CD4-positive, alpha-beta T cell treated with Interferon alpha-2 for 1 hour (primary cell): ENCODE data around the gene HECTD1.
"Not testable (repeated sequence)": the region's sequence is repeated elsewhere in the genome, so short reads cannot be mapped to it uniquely, and the experiment has no call there.

Experiments
- DNase-seq, 2 donors: peaks; one replicate each; pipeline ENCODE4 v3.0.0-alpha.2; 2020 to 2022

Gene HECTD1

DNA sequence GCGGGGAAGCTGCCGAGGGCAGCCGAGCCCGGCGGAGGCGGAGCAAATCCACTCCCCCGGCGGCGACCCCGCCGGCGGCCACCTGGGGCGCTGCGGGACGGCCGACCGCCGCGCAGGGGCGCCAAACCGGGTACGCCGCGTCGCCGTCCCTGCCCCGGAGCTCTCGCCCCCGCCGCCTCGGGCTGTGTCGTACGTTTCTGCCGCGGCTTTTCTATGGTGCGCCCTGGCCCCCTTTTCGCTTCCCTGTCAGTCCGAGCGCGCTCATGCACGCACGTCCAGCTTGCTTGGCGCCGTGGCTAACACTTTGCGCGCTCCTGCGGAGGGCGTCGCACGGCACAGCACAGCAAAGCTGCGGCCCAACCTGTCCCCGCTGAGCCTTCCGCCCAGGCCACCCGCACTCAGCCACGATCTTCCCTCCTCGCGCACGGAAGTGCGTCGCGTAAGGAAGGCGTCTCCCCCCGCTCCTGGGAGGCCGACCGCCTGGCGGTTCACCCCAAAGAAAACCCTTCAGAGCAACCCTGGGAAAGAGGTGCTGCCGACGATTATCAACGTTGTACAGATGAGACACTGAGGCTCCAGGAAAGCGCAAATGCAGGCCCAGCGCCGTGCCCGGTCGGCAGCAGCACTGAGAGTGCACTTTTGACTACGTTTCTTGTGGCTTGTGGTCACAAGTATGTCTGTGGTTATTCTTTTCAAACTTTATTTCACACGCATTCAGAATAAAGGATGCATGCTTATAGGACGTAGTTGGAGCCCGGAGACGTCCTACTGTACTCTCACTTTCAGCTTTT, at the start of gene HECTD1:
TSS of gene HECTD1 (minus strand) at position 39 of the 791 bp plus-strand sequence. CDS start 1,857 bp downstream, outside the sequence.
- peak; percentile 87 to 91 for DNase-seq

DNA sequence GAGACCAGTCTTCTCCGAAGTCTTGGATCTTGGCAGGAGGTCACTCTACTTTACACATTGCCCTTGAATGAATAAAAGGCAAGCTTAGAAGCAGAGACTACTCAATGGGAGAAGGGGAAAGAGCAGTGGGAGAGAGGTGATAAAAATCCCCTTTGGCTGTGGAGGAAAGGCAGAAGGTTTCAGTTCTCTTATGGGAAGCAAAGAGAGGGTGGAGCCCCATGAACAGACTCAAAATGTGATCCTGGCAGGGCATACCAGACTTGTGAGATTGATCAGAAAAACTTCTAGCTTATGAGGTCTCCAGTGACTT, 49.6 kb upstream of the HECTD1 start:
- DNase-seq, result no peak

DNA sequence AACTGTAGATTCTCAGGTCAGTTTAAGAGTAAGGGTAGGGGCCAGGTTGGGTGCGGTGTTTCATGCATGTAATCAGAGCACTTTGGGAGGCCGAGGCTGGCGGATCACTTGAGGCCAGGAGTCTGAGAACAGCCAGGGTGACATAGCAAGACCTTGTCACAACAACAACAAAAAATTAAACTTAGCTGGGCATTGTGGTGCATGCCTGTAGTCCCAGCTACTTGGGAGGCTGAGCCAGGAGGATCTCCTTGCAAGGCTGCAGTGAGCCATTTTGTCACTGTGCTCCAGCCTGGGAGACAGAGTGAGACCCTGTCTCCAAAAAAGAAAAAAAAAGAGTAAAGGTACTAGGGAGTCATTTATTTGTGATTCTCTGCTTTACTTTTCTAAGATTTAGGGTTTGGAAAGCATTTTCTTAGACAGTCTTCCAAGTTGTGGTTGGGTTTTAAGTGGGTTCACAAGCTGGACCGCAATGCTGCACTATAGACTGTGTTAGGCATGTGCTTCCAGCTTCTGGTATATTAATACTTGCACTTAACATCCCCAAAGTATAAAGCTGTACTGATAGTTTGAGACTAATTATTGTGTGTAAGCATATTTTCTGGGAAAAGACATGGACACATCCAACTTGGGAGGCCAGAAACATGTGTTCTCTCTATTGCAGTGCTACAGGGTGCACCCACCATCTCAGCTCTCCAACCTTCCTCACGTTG, 49.1 kb upstream of the HECTD1 start:
- DNase-seq, result no peak

DNA sequence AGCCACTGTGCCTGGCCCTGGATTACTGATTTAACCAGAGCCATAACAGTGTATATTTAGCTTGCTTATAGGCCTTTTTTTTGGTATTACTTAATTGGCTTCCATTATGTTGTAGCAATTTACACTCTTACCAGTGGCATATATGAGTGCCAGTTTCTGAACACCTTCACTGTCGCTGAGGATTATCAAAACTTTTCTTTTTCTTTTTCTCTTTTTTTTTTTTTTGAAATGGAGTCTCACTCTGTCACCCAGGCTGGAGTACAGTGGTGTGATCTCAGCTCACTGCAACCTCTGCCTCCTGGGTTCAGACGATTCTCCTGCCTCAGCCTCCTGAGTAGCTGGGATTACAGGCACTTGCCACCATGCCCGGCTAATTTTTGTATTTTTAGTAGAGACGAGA, 48.3 kb upstream of the HECTD1 start:
- DNase-seq, result not testable (repeated sequence)

DNA sequence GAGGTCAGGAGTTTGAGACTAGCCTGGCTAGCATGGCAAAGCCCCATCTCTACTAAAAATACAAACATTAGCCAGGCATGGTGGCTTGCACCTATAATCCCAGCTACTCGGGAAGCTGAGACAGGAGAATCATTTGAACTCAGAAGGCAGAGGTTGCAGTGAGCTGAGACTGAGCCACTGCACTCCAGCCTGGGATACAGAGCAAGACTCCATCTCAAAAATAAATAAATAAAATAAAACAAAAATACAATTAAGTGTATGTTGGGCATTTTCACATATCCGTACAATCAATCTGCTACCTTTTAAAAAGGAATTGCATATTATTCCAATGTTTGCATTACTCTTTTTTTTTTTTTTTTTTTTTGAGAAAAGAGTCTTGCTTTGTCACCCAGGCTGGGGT, 47.7 kb upstream of the HECTD1 start:
- DNase-seq, result no peak

DNA sequence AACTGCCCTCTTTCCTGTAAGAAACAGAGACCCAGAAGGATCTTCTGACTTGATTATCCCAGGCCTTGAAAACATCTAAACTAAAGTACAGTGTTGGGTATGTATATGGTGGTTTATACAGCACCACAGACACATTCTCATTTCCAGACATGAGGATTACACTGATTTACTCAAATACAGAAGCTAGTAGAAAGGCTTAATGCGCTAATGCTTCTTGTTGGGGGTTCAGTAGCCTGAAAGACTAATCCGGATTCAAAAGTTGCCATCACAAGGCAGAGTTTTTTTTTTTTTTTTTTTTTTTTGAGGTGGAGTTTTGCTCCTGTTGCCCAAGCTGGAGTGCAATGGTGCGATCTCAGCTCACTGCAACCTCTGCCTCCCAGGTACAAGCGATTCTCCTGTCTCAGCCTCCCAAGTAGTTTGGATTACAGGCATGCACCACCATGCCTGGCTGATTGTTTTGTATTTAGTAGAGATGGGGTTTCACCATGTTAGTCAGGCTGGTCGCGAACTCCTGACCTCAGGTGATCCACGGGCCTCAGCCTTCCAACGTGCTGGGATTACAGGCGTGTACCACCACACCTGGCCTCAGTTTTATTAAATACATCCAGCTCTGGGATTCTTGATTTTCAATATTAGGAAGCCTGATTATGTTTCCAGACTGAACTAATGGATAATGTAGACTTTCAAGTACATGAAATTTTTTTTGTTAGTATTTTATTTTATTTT, 46.3 kb upstream of the HECTD1 start:
- no peak for DNase-seq

DNA sequence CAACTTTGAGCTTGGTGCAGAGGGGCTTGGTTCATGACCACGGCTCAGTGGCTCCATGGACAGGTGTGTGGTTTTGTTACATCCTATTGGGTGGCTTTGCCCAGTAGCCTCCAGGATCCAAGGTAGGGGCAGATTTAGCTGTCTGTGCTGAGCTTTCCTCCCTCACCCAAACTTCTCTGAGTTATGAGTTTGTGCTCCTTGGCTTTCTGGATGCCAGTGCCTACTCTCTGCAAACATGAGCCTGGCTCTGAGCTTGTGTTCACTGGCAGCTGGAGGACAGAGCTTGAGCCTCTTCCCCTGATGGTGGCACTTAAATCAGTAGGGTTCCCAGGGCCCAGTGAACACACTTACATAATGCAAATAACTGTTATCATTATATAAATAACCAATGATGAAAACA, 45.3 kb upstream of the HECTD1 start:
- no peak for DNase-seq

DNA sequence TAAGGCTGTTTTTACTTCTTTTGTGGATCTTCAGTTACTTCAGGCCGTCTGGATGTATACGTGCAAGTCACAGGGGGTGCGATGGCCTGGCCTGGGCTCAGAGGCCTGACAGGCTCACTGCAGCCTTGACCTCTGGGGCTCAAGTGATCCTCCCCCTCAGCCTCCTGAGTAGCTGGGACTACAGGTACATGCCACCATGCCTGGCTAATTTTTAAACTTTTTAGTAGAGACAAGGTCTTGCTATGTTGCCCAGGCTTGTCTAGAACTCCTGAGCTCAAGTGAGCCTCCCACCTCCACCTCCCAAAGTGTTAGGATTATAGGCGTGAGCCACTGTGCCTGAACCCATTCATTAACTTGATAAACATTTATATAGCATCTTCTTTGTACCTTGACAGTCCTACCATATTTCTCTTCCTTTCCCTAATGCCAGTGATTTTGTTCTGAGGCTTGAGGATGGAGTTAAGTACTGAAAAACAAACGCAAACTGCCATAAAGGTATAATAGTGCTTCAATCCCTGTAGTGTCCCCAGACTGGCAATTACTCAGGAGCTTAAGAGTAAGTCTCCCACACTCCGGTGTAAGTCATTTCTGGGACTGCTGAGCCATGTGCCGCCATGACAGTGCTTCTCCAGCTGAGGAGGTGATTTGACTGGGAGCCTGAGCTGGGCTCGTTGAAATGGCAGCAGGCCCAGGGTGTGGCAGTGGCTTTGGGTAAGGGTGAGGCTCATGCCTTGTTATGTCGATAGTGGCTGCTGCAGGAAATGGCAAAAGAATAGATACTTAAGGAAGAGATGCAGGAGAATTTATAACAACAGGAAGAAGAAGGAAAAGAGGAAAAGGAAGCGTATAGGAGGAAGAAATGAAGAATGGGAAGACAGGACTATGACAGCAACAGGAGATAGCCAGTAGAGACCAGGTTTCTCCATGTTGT, 43.7 kb upstream of the HECTD1 start:
- DNase-seq, result no peak

DNA sequence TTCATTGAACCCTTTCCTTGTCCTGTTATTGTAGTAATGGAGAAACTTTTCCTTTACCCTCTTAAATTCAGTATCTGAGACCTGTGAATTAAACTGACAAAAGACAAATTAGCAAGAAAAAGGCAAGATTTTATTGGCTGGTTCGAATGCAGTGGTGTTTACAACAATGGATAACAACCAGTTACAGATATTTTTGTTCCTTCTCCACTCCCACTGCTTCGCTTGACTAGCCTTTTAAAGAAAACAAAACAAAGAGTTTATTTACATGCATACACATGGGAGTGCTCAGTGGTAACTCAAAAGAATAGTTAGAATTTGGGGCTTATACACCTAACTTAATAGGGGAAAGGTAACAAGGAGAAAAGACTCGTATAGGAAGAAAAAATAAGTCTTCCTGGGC, 37.0 kb upstream of the HECTD1 start:
- DNase-seq, result no peak

DNA sequence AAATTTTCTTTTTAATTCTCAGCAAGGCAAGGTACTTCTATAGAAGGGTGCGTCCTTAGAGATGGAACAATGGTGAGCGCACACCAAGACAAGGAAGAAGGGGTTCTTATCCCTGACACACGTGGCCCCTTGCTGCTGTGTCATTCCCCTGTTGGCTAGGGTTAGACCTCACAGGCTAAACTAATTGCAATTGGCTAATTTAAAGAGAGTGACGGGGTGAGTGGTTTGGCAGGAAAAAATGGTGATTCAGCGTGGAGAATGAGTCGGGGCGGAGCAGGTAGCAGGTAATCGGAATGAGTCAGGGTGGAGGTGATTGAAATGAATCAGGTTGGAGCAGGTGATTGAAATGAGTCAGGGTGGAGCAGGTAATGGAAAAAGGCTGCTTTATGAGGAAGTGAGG, 36.3 kb upstream of the HECTD1 start:
- DNase-seq, result no peak

DNA sequence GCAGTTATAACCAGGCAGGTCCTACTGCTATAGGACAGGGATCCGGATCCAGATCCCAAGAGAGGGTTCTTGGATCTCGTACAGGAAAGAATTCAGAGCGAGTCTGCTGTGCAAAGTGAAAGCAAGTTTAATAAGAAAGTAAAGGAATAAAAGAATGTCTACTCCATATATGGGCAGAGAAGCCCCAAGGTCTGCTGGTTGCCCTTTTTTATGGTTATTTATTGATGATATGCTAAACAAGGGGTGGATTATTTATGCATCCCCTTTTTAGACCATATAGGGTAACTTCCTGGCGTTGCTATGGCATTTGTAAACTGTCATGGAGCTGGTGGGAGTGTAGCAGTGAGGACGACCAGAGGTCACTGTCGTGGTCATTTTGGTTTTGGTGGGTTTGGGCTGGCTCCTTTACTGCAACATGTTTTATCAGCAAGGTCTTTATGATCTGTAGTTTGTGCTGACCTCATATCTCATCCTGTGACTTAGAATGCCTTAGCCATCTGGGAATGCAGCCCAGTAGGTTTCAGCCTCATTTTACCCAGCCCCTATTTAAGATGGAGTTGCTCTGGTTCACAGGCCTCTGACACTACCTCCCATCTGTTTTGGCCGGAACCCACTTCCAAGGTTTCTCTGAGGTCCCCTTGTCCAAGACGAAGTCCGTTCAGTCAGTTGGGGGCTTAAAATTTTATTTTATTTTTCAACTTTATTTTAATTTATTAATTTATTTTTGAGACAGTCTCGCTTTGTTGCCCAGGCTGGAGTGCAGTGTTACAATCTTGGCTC, 34.8 kb upstream of the HECTD1 start:
- not testable (repeated sequence) for DNase-seq

DNA sequence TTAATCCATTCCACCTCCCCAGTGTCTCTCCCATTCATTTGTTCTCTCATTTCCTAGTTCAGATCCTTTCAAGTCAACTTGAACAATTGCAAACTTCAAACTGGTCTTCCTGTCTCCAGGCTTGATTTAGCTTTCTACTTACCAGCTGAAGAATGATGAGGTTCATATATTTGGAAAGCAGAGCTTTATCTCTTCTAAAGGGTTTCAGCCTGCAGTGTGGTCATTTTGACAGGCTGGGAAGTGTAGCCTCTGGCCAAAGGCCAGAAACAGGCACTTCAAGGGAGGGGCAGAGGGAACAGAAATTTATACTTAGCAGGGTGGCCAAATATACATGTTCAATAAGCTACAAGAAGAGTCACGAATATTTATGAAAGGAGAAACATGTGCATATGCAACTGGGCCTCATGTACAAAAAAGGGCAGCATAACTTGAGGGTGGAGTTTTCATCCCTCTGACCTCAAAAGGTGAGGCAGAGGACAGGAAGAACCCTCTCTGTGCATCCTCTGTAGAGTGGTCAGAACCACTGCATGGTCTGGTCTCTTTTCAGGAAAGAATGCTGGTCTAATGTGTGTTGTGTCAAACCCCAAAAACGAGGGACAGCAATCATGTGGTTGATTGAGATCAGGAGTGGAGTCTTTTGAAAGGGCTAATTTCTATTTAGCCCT, 34.0 kb upstream of the HECTD1 start:
- no peak for DNase-seq

DNA sequence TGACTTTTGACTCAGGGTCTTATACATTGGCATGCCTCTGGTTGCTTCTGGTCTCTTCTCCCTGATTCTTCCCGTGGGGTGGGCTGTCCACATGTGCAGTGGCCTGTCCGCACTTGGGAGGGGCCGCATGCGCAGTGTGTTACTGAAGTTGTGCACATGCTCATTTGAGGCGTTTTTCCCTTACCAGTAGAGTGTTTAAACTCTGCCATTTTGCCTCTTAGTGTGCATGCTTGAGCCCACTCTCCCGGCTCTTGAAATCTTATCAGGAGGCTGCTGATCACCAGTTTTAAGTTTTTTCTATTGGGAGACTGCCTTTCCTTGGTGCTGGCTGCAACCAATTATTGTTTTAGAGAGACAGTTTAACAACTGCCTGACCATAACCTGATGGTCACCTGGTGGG, 32.1 kb upstream of the HECTD1 start:
- no peak for DNase-seq

DNA sequence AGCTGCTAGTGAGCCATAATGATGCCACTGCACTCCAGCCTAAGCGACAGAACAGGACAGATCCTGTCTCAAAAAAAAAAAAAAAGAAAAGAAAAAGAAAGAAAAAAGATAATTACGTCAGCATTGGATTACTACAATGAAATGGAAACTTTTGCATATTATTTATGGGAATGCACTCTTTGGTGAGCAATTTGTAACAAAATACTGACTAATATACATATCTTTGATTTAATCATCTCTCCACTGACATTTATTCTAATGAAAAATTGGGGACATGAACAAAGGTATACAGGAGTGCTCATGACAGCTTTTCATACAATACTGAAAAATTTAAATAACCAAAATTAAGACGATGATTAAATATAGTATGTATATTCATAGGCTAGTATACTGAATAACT, 27.9 kb upstream of the HECTD1 start:
- DNase-seq, result no peak

DNA sequence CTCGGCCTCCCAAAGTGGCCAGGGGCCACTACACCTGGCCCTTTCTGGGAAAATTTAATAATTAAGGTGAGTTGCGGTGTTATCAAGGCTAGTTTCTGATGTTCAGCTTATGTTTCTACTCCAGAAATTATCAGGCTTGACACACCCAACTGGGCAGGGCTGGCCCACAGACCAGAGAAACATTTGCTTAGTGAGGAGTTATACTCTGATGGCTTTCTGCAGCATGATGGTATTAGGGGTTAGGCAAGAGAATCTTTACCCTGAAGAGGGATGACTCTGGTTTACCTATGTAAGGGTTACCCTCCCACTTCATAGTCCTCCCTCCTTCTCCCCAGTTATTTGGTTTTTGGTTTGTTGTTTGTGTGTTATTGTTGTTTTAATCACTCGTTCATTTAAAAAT, 24.5 kb upstream of the HECTD1 start:
- DNase-seq, result no peak

DNA sequence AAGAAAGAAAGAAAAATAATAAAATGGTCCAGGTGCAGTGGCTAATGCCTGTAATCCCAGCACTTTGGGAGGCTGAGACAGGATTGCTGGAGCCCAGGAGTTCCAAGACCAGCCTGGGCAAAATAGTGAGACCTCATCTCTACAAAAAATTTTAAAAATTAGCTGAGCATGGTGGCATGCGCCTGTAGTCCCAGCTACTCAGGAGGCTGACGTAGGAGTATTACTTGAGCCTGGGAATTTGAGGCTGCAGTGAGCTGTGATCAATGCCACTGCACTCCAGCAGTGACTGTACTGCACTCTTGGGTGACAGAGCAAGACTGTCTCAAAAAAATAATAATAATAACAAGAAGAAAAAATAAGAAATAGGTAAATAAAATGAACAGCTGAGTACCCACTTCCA, 23.7 kb upstream of the HECTD1 start:
- DNase-seq, result not testable (repeated sequence)

DNA sequence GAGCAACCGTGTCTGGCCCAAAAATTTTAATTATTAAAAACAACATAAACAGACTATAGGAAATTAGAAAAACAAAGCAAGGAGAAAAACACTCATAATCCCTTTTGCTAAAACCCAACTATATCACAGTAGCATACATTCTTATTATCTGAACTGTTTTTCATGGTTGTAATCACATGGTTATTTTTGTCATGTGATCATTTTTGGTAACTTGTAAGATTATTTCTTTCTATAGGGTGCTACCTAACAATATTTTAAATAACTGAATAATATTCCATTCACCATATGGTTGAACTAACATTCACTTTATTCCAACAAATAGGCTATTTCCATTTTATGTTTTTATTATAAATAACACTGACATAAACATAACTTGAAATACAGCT, 23.0 kb upstream of the HECTD1 start:
- DNase-seq, result no peak

DNA sequence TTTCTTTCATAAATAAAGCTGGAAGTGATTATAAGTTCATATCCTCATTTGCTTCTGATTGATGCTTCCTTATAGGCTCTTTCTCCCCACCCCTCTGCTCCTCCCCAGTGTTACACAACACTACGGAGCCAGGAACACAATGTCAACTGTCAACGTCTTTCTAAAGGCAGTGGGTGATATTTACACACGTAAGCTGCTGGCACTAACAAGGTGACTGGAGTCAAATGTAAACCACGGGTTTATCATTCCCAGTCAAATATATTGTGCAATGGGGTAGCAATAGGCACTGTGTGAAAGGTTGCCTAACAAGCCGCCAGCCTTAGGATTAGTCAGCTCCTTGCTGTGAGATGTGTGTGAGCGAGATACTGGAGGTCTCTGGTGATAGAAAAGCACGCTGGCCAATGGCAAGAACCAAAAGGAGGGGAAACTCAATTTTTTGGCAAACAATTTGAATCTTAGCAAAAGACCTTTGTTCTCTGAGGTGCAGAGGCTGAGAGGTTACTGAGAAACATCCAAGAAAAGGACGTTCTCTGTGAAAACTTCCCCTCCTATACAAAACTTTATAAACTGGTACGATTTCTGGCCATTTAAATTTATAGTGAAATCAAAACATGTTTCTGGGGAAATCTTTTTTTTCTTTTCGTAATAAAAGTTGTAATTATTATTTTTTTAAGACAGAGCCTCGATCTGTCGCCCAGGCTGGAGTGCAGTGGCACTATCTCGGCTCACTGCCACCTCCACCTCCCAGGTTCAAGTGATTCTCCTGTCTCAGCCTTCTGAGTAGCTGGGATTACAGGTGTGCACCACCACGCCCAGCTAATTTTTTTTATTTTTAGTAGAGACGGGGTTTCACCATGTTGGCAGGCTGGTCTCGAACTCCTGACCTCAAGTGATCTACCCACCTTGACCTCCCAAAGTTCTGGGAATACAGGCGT, 22.3 kb upstream of the HECTD1 start:
- DNase-seq, result peak in 1 of 2 donors; percentile 34

DNA sequence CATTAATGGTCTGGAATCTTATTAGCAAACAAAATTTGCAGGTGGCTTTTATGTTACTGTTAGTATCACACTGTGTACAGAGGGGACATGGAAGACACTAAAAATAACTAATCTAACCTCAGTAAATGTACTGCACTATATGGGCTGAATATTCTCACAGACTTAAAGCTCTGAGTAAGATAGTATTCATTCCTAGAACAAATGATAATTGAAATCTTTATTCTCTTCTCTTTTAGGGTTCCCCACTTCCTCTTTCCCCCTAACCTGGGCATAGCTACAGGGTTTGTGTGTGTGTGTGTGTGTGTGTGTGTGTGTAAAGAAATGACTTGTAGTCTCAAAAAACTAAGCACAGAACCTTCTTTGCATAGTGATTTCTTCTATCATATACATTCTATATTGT, 21.4 kb upstream of the HECTD1 start:
- DNase-seq, result no peak

DNA sequence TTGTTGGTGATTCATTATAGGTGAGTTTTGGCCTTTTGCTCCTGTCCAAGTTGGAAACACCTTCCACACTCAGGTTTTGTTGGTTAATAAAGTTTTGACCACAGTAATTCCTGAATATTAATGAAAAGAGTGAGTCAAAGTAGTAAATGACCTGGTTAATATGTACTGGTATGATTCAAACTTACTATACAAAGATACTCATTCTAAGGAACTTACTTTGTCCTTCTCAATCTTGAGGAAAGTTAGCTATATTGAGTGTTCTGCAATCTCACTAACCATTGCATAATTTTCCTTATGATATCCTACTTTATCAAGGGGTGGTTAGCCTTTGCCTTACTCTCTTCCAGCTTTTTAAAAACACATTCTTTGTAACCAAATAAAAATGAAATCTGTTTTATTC, 20.9 kb upstream of the HECTD1 start:
- DNase-seq, result no peak
